Lower lobe of right lung (tissue), 2 donors: Measurements from ENCODE around the gene LY6G5B. TPM values are rescaled to one million over a fixed set of nuclear protein-coding genes. Genes with fewer than 3 reads are reported as not detected.
A peak's percentile ranks its signal among the peaks of the same experiment; 100 is the strongest.

ENCODE experiments used
- ATAC-seq, 2 donors: fragments of 200-7000 bp; cut with Tn5 transposase; one replicate each; pipeline ENCODE4 v1.9.1; 2020 to 2022; ENCODE audit warnings: mild to moderate bottlenecking in 2 of 2, moderate library complexity in 2 of 2
- DNase-seq: peaks from one replicate; pipeline ENCODE4 v3.0.0-alpha.2; 2020
- H3K27ac ChIP-seq: fragments of 200-600 bp; one replicate; pipeline ENCODE4 v1.8.0; 2022
- H3K27me3 ChIP-seq: fragments of 200-600 bp; one replicate; pipeline ENCODE4 v1.8.0; 2022; ENCODE audit warnings: low read depth
- H3K36me3 ChIP-seq: fragments of 200-600 bp; one replicate; pipeline ENCODE4 v1.8.0; 2022; ENCODE audit warnings: mild to moderate bottlenecking
- H3K4me1 ChIP-seq: fragments of 200-600 bp; one replicate; pipeline ENCODE4 v1.8.0; 2022
- H3K4me3 ChIP-seq: fragments of 200-600 bp; one replicate; pipeline ENCODE4 v1.8.0; 2022; ENCODE audit warnings: mild to moderate bottlenecking
- H3K9me3 ChIP-seq: fragments of 200-600 bp; one replicate; pipeline ENCODE4 v1.8.0; 2022
- intact Hi-C: fragments of 100-400 bp; cut with DNase I; formaldehyde crosslinking; loops from one replicate; pipeline ENCODE4 v1.11.0; 2022
- total RNA-seq: library from RNA; stranded (reverse); fragmentation: NEBNext Ultra II Directional; extraction: Animal tissue kit (Norgen Biotek cat#: 25700); gene quantifications from one replicate; pipeline ENCODE4 v1.2.1, GENCODE V29; 2021
- TF ChIP-seq, protein P1 (sequence below): fragments of 200-600 bp; IDR thresholded peaks from one replicate; pipeline ENCODE4 v1.8.0; 2022; ENCODE audit warnings: antibody characterized with exemption, mild to moderate bottlenecking
- donor health status: DM: no; HTN: yes; CAD: no; lungs with severe emphysema.

LY6G5B gene
- total RNA-seq, 1 donor from 2014 or later: 11.0 TPM

DNA sequence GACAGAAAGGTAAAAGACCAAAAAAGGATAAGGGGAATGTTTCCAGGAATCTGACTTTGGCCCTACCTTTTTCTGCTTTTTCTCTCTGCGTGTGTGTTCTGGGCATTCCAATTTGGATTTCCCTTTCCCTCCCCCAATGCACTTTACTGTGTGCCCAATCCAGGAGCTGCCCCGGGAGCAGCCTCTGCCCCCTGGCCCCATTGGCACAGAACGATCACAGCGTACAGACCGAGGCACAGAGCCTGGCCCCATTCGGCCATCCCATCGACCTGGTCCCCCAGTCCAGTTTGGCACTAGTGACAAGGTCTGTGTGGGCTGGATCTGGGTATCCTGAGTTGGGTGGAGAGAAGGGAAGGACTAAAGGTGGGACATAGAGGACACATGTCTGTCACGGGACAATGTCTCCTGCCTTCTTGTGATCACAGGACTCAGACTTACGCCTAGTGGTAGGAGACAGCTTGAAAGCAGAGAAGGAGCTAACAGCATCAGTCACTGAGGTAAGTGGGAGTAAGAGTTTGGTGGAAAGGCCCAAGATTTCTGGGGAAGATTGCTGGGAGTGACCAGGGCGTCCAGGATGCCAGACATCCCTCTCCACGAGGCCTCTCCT lies 34.7 kb upstream of the LY6G5B start:
- ATAC-seq: no peak
- no peaks in the 10 kb centered on the region for H3K9me3 ChIP-seq
- H3K27ac ChIP-seq: no peak overlapping the region
- no peaks in the 10 kb centered on the region for H3K27me3 ChIP-seq
- no peaks in the 10 kb centered on the region for H3K4me1 ChIP-seq
- intact Hi-C loops: no loop called here
- no peak overlapping the region for H3K4me3 ChIP-seq
- H3K36me3 ChIP-seq: peaks cover 100% of the 10 kb centered on the region
- TF ChIP-seq, protein P1, sequence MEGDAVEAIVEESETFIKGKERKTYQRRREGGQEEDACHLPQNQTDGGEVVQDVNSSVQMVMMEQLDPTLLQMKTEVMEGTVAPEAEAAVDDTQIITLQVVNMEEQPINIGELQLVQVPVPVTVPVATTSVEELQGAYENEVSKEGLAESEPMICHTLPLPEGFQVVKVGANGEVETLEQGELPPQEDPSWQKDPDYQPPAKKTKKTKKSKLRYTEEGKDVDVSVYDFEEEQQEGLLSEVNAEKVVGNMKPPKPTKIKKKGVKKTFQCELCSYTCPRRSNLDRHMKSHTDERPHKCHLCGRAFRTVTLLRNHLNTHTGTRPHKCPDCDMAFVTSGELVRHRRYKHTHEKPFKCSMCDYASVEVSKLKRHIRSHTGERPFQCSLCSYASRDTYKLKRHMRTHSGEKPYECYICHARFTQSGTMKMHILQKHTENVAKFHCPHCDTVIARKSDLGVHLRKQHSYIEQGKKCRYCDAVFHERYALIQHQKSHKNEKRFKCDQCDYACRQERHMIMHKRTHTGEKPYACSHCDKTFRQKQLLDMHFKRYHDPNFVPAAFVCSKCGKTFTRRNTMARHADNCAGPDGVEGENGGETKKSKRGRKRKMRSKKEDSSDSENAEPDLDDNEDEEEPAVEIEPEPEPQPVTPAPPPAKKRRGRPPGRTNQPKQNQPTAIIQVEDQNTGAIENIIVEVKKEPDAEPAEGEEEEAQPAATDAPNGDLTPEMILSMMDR: no peak
- no peak for DNase-seq

DNA sequence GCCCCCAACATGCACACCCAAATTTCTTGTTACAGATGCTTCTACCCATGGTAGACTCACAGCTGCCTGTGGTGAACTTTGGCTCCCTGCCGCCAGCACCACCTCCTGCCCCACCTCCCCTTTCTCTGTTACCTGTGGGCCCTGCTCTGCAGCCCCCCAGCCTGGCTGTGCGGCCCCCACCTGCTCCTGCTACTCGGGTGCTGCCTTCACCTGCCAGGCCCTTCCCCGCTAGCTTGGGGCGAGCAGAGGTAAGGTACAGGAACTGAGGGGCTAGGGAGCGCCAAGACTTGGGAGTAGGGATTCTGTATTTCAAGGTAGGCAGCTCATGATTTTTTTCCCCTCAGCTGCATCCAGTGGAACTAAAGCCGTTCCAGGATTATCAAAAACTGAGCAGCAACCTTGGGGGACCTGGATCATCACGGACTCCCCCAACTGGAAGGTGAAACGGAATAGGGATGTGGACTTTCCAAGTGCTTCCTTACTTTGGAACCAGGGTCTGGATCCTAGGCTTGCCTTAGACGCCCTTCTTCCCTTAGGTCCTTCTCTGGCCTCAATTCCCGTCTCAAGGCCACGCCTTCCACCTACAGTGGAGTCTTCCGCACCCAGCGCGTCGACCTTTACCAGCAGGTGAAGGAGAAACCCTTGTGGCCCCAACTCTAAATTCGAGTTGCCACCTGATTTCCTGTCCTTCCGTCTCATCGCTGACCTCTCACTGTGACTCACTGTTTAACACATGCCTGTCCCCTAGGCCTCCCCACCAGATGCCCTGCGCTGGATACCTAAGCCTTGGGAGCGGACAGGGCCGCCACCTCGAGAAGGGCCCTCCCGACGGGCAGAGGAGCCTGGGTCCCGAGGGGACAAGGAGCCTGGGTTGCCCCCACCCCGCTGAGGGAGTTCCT lies 32.8 kb upstream of the LY6G5B start:
- no peak overlapping the region for H3K27ac ChIP-seq
- no peak for DNase-seq
- H3K4me3 ChIP-seq: no peak overlapping the region
- H3K27me3 ChIP-seq: no peaks in the 10 kb centered on the region
- intact Hi-C loops: no loop called here
- no peaks in the 10 kb centered on the region for H3K4me1 ChIP-seq
- peak in 1 of 2 donors; percentile 10 for ATAC-seq
- no peaks in the 10 kb centered on the region for H3K9me3 ChIP-seq
- TF ChIP-seq, protein P1: no peak
- peaks cover 100% of the 10 kb centered on the region for H3K36me3 ChIP-seq

DNA sequence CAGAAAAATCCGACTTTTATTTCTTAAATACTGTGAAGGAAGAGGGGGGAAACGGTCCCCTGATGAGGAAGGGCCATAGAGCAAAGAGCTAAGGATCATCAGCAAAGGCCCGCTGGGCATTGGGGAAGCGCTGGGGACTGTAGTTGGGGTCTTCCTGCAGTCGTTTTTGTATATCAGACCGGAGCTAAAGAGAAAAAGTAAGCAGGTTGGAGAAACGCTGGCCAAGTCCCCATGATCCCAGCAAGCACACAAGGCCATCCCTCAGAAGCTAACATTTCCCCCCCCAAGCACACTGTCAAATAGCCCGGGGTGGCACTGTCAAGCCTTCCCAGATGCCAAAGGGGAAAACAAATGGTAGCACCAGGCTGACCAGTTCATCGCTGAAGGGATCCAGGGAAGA lies 30.7 kb upstream of the LY6G5B start:
- Histone ChIP-seq H3K9me3 (no peaks in the 10 kb centered on the region), H3K27ac (no peak overlapping the region), H3K4me3 (no peak overlapping the region), H3K4me1 (no peaks in the 10 kb centered on the region), H3K36me3 (peaks cover 100% of the 10 kb centered on the region), H3K27me3 (no peaks in the 10 kb centered on the region)
- DNase-seq (no peak), ATAC-seq (no peak)
- intact Hi-C loops: no loop called here
- TF ChIP-seq, protein P1: no peak

GRCh38 chr6:31639449-31639861 lies 30.3 kb upstream of the LY6G5B start:
- intact Hi-C loops: no loop called here
- no peaks in the 10 kb centered on the region for H3K9me3 ChIP-seq
- no peak for ATAC-seq
- TF ChIP-seq, protein P1: no peak
- peaks cover 100% of the 10 kb centered on the region for H3K36me3 ChIP-seq
- no peaks in the 10 kb centered on the region for H3K27me3 ChIP-seq
- no peak overlapping the region for H3K4me3 ChIP-seq
- DNase-seq: no peak
- no peaks in the 10 kb centered on the region for H3K4me1 ChIP-seq
- H3K27ac ChIP-seq: no peak overlapping the region

- Histone ChIP-seq H3K36me3 (peaks cover 100% of the 10 kb centered on the region), H3K9me3 (no peaks in the 10 kb centered on the region), H3K4me1 (no peaks in the 10 kb centered on the region), H3K27ac (no peak overlapping the region), H3K4me3 (no peak overlapping the region), H3K27me3 (no peaks in the 10 kb centered on the region)
- ATAC-seq: no peak
- intact Hi-C loops: no loop called here
- TF ChIP-seq, protein P1: no peak
- no peak for DNase-seq
Observed at GRCh38 chr6:31640612-31641011, 29.2 kb upstream of the LY6G5B start.
